ENCODE results near the gene POU5F1. TPM values are rescaled to one million over a fixed set of nuclear protein-coding genes. Genes with fewer than 3 reads are reported as not detected.
"Not testable (repeated sequence)": the region's sequence is repeated elsewhere in the genome, so short reads cannot be mapped to it uniquely, and the experiment has no call there.

The POU5F1 gene
- polyA plus RNA-seq, 1 donor from 2014 or later: not detected

DNA sequence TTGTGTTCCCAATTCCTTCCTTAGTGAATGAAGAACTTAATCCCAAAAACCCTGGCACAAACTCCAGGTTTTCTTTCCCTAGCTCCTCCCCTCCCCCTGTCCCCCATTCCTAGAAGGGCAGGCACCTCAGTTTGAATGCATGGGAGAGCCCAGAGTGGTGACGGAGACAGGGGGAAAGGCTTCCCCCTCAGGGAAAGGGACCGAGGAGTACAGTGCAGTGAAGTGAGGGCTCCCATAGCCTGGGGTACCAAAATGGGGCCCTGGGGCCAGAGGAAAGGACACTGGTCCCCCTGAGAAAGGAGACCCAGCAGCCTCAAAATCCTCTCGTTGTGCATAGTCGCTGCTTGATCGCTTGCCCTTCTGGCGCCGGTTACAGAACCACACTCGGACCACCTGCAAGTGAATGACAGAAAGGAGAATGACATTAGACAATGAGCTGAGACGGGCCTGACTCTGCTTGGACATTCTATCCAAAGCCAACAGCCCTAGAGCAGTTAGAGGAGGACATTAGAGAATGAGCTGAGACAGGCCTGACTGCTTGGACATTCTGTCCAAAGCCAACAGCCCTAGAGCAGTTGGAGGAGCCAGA, 5.9 kb downstream of the POU5F1 start:
- H3K79me2 ChIP-seq (replicated peaks; ENCODE audit: insufficient read depth, low read length); H3K27ac ChIP-seq (ENCODE audit: low read length); H3K27me3 ChIP-seq (ENCODE audit: insufficient read depth, low read depth, low read length); H3K9me3 ChIP-seq (ENCODE audit: low read length); H2AFZ ChIP-seq (ENCODE audit: low read depth, low read length); H4K20me1 ChIP-seq (ENCODE audit: insufficient read depth); H3K9ac ChIP-seq (ENCODE audit: low read length); H3K36me3 ChIP-seq (ENCODE audit: insufficient read depth, low read length); H3K9me2 ChIP-seq (ENCODE audit: insufficient read depth, low read length); H3K4me3 ChIP-seq (ENCODE audit: low read length); H3F3A ChIP-seq (ENCODE audit: insufficient read depth, low read length, poor library complexity, severe bottlenecking); H3K4me2 ChIP-seq (ENCODE audit: low read length): not testable (repeated sequence)

- Histone ChIP-seq H3K79me2 (replicated peaks; ENCODE audit: insufficient read depth, low read length) (no peaks in the 10 kb centered on the region), H3K4me2 (ENCODE audit: low read length) (no peak overlapping the region), H4K20me1 (ENCODE audit: insufficient read depth) (no peaks in the 10 kb centered on the region), H3K36me3 (ENCODE audit: insufficient read depth, low read length) (no peaks in the 10 kb centered on the region), H3K9me3 (ENCODE audit: low read length) (no peaks in the 10 kb centered on the region), H3K9me2 (ENCODE audit: insufficient read depth, low read length) (no peaks in the 10 kb centered on the region), H3K27ac (ENCODE audit: low read length) (no peak overlapping the region), H3K27me3 (ENCODE audit: insufficient read depth, low read depth, low read length) (peaks cover under 1% of the 10 kb centered on the region), H3K4me3 (ENCODE audit: low read length) (no peak overlapping the region), H2AFZ (ENCODE audit: low read depth, low read length) (no peak overlapping the region), H3F3A (ENCODE audit: insufficient read depth, low read length, poor library complexity, severe bottlenecking) (no peaks in the 10 kb centered on the region), H3K9ac (ENCODE audit: low read length) (no peak overlapping the region)
- no peak for TF ChIP-seq SMC3 (conservative IDR thresholded peaks at IDR 0.05; ENCODE audit: poor library complexity)
- TF ChIP-seq MXI1 (conservative IDR thresholded peaks at IDR 0.05; ENCODE audit: poor library complexity, severe bottlenecking): no peak
- no peak for TF ChIP-seq TAF1 (IDR thresholded peaks at IDR 0.05; ENCODE audit: low read depth)
- TF ChIP-seq REST (IDR thresholded peaks at IDR 0.05; ENCODE audit: borderline replicate concordance): no peak
Measured at GRCh38 chr6:31163922-31164321, 6.6 kb downstream of the POU5F1 start.

GRCh38 chr6:31162463-31163165, 7.9 kb downstream of the POU5F1 start:
- Histone ChIP-seq H2AFZ (ENCODE audit: low read depth, low read length) (no peak overlapping the region), H3K4me3 (ENCODE audit: low read length) (no peak overlapping the region), H3K9me3 (ENCODE audit: low read length) (no peaks in the 10 kb centered on the region), H3K9me2 (ENCODE audit: insufficient read depth, low read length) (no peaks in the 10 kb centered on the region), H3K79me2 (replicated peaks; ENCODE audit: insufficient read depth, low read length) (no peaks in the 10 kb centered on the region), H3K36me3 (ENCODE audit: insufficient read depth, low read length) (no peaks in the 10 kb centered on the region), H3K27ac (ENCODE audit: low read length) (no peak overlapping the region), H3K4me2 (ENCODE audit: low read length) (no peak overlapping the region), H4K20me1 (ENCODE audit: insufficient read depth) (no peaks in the 10 kb centered on the region), H3F3A (ENCODE audit: insufficient read depth, low read length, poor library complexity, severe bottlenecking) (no peaks in the 10 kb centered on the region), H3K9ac (ENCODE audit: low read length) (no peak overlapping the region), H3K27me3 (ENCODE audit: insufficient read depth, low read depth, low read length) (peaks cover 6% of the 10 kb centered on the region)
- TF ChIP-seq EP300 (conservative IDR thresholded peaks at IDR 0.05; ENCODE audit: poor library complexity, severe bottlenecking): no peak
- no peak for TF ChIP-seq POLR2AphosphoS5 (IDR thresholded peaks at IDR 0.05)
- no peak for TF ChIP-seq TAF1 (IDR thresholded peaks at IDR 0.05; ENCODE audit: low read depth)
- no peak for TF ChIP-seq MXI1 (conservative IDR thresholded peaks at IDR 0.05; ENCODE audit: poor library complexity, severe bottlenecking)
- no peak for TF ChIP-seq REST (IDR thresholded peaks at IDR 0.05; ENCODE audit: borderline replicate concordance)
- TF ChIP-seq, protein P1, sequence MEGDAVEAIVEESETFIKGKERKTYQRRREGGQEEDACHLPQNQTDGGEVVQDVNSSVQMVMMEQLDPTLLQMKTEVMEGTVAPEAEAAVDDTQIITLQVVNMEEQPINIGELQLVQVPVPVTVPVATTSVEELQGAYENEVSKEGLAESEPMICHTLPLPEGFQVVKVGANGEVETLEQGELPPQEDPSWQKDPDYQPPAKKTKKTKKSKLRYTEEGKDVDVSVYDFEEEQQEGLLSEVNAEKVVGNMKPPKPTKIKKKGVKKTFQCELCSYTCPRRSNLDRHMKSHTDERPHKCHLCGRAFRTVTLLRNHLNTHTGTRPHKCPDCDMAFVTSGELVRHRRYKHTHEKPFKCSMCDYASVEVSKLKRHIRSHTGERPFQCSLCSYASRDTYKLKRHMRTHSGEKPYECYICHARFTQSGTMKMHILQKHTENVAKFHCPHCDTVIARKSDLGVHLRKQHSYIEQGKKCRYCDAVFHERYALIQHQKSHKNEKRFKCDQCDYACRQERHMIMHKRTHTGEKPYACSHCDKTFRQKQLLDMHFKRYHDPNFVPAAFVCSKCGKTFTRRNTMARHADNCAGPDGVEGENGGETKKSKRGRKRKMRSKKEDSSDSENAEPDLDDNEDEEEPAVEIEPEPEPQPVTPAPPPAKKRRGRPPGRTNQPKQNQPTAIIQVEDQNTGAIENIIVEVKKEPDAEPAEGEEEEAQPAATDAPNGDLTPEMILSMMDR (IDR thresholded peaks at IDR 0.05; ENCODE audit: poor library complexity, severe bottlenecking): no peak
- TF ChIP-seq RAD21 (conservative IDR thresholded peaks at IDR 0.05): no peak
- TF ChIP-seq EZH2 (IDR thresholded peaks at IDR 0.05; ENCODE audit: borderline replicate concordance, insufficient read depth, low read length, poor library complexity, severe bottlenecking): no peak
- no peak for TF ChIP-seq SMC3 (conservative IDR thresholded peaks at IDR 0.05; ENCODE audit: poor library complexity)

Data from neural cell (in vitro differentiated cells).